IPS-NIHi7 (cell line): ENCODE measurements around the gene APOC3.
"Not testable (repeated sequence)": the region's sequence is repeated elsewhere in the genome, so short reads cannot be mapped to it uniquely, and the experiment has no call there.

Experiments used
- DNase-seq: peaks from one replicate; pipeline ENCODE4 v3.0.0; 2012; ENCODE audit warnings: mixed read lengths; ENCODE audit errors: extremely low spot score

The APOC3 gene

DNA sequence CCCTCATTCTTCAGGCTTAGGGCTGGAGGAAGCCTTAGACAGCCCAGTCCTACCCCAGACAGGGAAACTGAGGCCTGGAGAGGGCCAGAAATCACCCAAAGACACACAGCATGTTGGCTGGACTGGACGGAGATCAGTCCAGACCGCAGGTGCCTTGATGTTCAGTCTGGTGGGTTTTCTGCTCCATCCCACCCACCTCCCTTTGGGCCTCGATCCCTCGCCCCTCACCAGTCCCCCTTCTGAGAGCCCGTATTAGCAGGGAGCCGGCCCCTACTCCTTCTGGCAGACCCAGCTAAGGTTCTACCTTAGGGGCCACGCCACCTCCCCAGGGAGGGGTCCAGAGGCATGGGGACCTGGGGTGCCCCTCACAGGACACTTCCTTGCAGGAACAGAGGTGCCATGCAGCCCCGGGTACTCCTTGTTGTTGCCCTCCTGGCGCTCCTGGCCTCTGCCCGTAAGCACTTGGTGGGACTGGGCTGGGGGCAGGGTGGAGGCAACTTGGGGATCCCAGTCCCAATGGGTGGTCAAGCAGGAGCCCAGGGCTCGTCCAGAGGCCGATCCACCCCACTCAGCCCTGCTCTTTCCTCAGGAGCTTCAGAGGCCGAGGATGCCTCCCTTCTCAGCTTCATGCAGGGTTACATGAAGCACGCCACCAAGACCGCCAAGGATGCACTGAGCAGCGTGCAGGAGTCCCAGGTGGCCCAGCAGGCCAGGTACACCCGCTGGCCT is 641 bp downstream of the APOC3 start:
- DNase-seq, result no peak

DNA sequence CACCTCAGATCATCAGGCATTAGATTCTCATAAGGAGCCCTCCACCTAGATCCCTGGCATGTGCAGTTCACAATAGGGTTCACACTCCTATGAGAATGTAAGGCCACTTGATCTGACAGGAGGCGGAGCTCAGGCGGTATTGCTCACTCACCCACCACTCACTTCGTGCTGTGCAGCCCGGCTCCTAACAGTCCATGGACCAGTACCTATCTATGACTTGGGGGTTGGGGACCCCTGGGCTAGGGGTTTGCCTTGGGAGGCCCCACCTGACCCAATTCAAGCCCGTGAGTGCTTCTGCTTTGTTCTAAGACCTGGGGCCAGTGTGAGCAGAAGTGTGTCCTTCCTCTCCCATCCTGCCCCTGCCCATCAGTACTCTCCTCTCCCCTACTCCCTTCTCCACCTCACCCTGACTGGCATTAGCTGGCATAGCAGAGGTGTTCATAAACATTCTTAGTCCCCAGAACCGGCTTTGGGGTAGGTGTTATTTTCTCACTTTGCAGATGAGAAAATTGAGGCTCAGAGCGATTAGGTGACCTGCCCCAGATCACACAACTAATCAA is 2.2 kb downstream of the APOC3 start:
- DNase-seq, result no peak

DNA sequence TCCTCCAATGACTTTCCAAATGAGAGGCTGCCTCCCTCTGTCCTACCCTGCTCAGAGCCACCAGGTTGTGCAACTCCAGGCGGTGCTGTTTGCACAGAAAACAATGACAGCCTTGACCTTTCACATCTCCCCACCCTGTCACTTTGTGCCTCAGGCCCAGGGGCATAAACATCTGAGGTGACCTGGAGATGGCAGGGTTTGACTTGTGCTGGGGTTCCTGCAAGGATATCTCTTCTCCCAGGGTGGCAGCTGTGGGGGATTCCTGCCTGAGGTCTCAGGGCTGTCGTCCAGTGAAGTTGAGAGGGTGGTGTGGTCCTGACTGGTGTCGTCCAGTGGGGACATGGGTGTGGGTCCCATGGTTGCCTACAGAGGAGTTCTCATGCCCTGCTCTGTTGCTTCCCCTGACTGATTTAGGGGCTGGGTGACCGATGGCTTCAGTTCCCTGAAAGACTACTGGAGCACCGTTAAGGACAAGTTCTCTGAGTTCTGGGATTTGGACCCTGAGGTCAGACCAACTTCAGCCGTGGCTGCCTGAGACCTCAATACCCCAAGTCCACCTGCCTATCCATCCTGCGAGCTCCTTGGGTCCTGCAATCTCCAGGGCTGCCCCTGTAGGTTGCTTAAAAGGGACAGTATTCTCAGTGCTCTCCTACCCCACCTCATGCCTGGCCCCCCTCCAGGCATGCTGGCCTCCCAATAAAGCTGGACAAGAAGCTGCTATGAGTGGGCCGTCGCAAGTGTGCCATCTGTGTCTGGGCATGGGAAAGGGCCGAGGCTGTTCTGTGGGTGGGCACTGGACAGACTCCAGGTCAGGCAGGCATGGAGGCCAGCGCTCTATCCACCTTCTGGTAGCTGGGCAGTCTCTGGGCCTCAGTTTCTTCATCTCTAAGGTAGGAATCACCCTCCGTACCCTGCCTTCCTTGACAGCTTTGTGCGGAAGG is 2.9 kb downstream of the APOC3 start:
- DNase-seq, result no peak

DNA sequence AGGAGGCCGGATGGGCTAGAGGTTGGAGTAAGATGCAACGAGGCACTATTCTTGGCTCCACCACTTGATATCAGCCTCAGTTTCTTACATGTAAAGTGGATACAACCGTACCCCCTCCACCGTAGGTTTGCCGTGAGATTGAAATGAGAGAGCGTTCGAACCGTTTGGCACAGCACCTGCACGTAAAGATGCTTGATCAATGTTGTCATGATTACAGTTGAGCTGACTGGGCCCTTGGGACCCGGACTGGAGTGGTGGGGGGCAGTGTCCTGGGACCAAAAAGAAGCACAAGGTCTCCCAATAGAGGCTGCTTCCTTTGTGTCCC is 3.7 kb downstream of the APOC3 start:
- no peak for DNase-seq

DNA sequence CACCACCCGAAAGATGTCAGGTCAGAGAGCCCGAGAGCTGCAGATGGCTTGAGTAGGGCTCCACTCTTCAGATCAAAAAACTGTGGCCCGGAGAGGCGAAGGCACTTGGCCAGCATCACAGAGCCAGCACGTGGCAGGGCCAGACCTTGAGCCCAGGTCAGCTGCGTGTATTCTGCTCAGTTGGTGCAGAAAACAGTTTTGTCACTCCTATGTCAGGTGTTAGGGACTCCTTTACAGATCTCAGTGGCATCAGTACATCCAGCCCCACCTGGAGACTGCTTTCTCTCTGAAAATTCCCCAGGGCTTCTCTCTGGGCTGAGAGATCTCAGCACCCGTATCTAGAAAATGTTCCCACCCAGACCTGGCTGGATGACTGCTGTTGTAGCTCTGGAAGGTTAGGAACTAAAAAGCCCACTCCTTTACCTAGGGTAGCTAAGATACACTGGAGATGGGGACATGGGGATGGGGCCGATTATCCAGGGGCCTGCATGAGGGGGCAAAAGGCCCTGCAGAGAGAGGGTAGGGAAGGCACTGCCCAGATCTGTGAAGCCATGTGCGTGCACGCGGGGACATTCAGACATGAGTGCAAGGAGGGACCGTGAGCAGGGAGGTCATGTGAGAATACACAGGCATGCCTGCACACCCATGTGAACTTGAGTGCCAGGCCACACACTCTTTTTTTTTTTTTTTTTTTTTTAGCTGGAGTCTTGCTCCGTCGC is 4.3 kb downstream of the APOC3 start:
- no peak for DNase-seq

DNA sequence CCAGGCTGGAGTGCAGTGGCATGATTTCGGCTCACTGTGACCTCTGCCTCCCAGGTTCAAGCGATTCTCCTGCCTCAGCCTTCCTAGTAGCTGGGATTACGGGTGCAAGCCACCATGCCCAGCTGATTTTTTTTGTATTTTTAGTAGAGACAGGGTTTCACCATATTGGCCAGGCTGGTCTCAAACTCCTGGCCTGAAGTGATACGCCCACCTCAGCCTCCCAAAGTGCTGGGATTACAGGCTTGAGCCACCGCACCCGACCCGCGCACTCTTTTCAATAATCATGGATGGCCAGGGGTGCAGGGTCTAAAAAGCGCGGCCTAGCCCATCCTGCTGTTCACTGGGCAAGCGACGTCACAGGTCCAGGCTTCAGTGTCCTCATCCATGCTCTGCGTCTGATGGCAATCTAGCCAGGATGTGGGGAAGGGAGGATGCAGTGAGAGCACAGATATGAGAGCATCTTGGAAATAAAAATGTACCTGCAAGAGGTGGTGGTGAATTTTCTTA is 4.9 kb downstream of the APOC3 start:
- DNase-seq, result not testable (repeated sequence)

DNA sequence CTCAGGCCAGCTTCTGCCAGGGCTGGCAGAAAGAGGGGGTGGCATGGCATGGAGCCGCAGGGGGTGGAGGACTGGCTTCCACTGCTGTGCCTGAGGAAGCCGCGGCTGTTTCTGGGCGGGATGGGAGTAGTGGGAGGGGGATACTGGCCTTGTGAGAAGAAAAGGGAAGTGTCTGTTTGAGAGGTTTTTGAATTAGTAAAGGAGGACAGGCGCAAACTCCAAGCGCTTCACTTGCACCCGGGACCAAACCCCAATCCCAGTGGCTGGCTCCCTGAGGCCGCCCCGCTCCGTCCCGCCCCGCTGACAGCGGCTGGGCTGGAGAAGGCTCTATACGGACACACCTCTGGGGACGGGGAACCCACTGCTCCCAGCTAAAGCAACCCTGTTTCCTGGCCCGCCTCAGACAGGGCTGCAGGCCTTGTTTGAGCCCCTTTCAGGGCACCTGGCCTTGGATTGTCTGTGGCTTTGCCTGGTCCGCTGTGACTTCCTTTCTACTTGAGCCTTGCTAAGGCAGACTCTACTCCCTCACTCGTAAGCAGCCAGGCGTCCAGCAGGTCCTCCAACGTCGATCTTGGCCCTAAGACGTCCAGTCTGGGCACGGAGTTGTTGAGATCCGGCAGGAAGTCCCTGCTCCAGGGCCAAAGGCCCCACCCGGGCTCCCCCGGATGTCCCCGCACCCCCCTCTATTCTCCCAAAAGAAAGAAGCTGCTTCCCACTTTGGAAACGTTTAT is 5.5 kb downstream of the APOC3 start:
- DNase-seq, result no peak

DNA sequence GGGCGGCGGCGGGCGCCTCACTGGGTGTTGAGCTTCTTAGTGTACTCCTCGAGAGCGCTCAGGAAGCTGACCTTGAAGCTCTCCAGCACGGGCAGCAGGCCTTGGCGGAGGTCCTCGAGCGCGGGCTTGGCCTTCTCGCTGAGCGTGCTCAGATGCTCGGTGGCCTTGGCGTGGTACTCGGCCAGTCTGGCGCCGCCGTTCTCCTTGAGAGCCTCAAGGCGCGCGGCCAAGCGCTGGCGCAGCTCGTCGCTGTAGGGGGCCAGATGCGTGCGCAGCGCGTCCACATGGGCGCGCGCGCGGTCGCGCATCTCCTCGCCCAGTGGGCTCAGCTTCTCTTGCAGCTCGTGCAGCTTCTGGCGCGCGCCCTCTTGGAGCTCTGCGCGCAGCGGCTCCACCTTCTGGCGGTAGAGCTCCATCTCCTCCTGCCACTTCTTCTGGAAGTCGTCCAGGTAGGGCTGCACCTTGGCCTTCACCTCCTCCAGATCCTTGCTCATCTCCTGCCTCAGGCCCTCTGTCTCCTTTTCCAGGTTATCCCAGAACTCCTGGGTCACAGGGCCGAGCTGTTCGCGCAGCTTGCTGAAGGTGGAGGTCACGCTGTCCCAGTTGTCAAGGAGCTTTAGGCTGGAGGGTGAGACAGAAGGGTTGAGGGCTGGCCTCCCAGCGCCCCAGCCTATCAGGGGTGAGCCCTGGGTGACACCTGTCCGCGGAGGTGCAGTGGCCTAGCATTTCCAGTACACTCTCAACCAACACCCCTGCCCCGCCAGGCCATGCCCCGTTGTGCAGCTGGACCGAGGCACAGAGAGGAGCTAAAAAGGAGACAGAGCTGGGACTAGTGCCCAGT is 6.3 kb downstream of the APOC3 start:
- peak; percentile 92 for DNase-seq

DNA sequence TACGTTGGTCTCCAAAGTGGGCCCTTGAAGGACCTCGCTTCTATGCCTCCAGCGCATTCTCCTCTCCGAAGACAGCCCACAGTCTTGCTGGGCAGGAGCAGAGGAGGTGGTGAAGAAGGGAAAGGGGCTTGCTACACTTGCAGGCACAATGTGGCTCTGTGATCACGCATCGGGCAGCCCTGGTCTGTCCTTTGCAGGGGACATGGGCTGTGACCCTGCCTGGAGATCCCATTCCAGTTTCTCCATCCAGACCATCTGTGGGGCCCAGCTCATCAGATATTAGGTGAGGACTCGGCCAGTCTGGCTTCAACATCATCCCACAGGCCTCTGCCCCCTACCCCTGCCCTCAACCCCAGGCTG is 6.9 kb downstream of the APOC3 start:
- DNase-seq, result no peak

DNA sequence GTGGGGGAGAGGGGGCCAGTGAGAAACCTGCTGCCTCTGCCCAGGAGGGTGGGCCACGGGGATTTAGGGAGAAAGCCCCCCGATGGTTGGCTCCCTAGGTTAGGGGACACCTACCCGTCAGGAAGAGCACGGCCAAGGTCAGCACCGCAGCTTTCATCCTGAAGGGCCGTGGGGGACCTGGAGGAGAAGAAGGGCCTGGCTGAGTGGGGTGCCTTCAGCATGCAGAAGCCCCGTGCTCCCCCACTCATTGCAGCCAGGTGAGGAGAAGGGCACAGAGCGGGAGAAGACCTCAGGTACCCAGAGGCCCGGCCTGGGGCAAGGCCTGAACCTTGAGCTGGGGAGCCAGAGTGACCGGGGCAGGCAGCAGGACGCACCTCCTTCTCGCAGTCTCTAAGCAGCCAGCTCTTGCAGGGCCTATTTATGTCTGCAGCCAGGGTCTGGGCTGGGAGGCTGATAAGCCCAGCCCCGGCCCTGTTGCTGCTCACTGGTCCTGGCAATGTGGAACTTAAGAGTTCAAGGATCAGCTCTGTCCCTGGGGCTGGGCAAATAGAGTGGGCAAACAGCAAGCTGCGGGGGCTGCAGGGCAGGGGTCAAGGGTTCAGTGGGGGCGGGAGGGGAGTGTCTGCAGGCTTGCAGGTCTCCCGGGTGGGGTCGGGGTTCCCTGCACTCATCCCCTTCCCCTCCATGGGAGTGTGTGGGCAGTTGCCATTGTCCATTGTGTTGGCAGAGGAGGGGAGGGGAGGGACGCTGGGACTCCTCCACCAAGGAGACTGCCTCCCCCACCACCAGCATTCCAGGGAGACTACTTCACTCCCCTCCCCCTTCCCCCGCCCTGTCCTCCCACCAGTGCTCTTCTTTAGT is 7.8 kb downstream of the APOC3 start, which contains the start of gene APOA1:
Gene APOA1, minus strand, starts transcription at position 392 of the 861 bp plus-strand sequence. Its CDS starts 235 bp downstream, at position 157.
- peak; percentile 68 for DNase-seq

DNA sequence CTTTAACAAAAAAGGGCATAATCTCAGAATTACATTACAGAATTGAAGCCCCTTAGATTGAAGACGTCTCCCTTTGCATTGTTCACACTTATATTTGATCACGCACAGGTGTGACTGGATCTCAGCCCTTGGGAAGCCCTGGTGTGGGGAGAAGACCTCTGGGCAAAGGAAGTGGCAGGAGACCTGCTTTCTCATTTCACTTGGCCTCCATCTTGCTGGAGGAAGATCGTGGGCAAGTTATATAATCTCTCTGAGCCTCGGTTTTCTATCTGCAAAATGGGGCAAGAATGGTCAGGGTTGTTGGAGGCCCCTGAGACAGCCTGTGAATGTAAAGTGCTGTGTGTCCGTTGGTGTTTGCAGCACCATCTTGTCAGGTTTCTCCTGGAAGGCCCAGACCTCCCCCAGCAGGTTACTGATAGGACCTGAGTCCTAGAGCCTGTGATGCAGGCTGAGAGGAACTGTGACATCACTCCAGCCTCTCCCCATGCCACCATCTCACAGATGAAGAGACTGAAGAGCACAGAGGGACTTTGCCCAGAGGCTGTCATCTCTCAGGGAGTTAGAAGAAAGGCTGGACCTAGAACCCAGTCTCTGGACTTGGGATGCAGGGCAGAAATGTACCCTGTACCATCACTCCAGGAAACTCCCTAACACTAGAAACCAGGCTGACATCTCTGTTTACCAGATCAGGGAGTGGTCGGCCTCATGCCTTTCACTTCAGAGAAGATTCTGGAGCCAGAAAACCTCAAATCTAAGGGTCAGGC is 8.8 kb downstream of the APOC3 start:
- no peak for DNase-seq

DNA sequence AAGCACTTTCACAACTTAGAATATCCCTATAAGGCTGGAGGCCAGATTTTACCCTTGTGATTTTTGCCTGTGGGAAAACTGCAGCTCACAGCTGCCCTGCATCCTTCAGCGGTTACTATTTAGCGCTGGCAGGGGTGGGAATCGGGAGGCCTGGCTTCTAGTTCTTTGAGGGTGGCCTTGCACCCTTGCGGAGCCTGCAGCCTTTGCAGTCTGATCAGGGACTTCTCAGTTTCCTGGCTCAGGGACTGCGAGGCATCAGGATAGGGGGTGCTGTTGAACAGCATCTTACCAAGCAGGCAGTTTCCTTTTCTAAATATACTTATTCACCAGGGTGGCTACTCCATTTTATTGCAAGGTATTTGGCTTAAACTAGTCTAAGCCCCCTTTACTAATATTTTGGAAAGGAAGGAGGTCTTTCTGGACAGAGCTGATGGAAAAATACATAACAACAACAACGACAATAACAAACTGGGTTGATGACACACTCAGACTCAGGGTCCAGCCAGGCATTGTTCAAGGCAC is 10.6 kb downstream of the APOC3 start:
- DNase-seq, result peak; percentile 58

DNA sequence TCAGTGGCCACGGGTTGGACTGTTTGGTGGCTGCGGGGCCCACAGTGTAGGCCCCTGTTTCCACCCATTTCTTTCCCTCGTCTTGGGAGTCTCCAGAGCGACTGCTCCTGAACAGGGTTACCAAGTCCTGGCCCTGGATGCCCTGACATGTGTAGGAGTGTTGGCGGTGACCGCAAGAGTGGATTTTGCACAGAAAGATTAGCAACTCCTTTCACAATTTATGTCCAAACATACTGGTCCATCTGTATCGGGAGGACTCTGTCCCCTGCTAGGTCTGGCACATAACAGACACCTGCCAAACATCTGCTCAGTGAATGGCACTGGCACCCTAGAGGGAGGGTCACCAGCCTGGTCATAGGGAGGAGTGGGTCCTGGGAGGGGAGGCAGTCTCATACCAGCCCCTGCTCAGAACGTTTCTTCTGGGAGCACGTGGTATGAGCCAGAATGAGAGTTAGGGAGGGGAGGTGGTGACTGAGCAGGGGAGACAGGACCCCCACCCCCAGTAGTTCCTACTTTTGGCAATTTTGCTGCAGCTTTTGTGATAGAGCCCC is 11.1 kb downstream of the APOC3 start:
- DNase-seq, result no peak

DNA sequence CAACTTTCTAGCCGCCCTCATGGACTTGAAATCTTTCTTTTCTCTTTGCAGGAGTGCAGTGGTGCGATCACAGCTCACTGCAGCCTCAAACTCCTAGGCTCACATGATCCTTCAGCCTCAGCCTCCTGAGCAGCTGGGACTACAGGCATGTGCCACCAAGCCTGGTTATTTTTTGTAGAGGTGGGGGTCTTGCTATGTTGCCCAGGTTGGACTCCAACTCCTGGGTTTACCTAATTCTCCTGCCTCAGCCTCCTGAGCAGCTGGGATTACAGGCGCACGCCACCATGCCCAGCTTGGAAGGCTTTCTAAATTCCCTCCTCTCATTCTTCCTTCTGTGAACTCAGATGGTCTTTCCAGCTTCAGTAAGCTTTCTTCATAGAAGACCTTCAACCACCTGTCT is 12.4 kb downstream of the APOC3 start:
- no peak for DNase-seq

DNA sequence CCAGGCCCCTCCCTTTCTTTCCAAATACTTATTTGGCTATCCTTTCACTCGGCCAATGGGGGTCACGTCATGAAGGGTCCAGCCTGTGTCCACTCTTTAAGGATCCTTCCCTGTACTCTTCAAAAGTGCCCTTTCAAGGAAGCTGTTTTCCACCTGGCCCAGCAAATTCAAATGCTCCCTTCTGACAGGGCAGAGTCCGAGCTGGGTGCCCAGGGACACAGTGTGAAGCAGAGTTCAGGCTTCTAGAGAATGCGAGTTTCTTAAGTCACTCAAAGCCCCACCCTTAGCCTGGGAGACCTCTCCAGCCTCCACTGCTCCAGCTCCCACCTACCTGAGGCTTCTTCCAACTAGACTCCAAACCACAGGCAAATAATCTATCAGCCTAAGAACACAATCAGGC is 13.2 kb downstream of the APOC3 start:
- DNase-seq, result no peak

DNA sequence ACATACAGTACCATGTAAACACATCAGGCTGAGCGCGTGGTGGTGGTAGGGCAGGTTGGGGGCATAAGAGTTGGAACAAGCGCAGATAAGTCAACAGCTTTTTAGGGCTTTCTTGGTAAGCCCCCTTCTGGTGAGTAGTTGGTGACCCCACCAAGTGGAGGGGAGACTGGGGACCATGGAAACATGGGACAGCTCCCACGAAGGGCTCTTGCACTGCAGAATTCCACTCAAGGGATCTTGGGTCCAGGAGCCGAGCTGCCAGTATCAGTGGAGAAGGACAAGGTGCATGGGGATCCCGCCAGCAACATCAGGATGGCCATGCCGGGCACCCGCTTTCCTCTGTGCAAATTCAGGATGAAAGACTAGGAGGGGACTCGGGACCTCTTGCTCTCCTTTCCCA is 14.0 kb downstream of the APOC3 start:
- DNase-seq, result no peak

DNA sequence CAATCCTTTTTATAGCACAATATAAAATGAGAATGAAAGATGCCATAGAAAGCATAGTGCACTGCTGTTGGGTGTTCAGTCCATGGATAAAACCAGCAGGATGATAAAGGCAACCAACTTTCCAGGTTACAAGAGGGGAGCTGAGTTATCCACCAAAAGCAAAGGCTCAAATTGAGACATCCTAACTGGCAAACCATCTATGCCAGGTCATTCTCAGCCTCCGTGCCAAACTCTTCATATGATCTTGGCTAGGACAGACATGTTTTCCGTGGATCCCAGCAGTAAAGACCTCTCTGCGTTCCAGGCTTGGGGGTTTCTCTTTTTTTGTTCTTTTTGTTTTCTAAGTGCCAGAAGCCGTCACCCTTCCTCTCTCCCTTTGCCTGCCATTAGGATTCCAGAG is 15.0 kb downstream of the APOC3 start:
- no peak for DNase-seq

DNA sequence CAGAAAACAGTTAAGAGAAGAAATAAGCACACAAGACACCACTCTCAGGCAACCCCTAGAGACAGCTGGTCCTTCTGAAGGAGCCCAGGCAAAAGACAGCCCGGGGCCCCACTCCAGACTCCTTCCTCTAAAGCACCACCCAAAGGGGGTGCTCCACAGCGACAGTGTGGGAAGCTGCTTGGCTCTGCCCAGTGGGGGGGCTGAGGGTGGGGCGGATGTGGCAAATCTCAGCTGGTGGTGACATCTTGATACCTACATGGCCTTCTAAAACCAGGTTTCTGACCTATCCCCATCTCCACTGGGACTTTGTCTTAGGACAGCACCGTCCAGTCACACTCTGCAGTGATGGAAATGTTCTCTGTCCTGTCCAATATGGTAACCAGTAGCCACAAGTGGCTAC is 17.9 kb downstream of the APOC3 start:
- DNase-seq, result no peak
